ENCODE measurements around the gene TRIL.

Gene TRIL

DNA sequence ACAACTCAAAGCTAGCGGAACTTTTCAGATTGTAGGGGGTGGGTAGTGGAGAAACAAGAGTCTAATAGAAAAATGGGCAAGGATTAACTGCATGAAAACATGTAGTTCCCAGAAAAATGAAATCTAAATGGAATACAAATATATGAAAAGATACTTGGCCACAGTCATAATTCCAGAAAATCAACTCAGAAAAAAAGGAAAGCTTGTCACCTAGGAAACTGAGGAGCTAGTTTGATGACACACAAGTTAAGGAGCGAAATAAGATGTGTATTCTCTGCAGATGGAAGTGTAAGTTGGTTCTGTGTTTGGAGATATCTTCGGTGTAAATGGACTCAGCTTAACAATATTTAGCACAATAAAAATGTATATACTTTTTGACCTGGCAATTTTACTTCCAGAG lies 52.7 kb downstream of the TRIL start:
- no peak overlapping the region for H3K27ac ChIP-seq
- CTCF ChIA-PET = interaction anchor here (0.6 to 1.3 kb wide), 2 partner anchors 17 to 1473 kb away, joined by 4 to 5 read pairs; no protein-coding TSS in a partner anchor
- POLR2A ChIA-PET (ENCODE audit: low non-redundant PET) = no interaction called here

DNA sequence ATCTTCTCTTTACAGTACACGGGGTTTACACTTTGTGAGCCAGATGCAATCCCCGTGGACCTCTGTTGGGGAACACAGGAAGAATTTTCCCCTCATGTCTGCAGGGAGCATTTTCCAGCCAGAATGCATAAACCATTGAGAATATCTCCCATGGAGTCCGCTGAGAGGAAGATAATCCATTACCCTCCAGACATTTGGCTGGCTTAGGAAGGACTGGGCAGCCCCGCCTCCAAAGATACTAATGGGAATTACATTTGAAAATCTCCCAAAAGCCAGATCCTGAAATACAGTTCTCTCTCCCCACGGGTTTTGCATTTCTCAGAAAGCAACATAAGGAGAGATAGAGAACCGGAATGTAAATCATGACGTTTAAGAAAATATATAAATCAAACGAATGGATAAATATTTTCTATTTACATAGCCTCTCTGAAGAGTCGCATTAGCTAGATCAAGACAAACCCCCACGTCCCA lies 53.5 kb downstream of the TRIL start:
- ChIA-PET POLR2A (ENCODE audit: low non-redundant PET) (no interaction called here), CTCF (interaction anchor here (0.6 to 1.3 kb wide), 2 partner anchors 18 to 1472 kb away, joined by 4 to 5 read pairs; no protein-coding TSS in a partner anchor)
- TF ChIP-seq, protein P1, sequence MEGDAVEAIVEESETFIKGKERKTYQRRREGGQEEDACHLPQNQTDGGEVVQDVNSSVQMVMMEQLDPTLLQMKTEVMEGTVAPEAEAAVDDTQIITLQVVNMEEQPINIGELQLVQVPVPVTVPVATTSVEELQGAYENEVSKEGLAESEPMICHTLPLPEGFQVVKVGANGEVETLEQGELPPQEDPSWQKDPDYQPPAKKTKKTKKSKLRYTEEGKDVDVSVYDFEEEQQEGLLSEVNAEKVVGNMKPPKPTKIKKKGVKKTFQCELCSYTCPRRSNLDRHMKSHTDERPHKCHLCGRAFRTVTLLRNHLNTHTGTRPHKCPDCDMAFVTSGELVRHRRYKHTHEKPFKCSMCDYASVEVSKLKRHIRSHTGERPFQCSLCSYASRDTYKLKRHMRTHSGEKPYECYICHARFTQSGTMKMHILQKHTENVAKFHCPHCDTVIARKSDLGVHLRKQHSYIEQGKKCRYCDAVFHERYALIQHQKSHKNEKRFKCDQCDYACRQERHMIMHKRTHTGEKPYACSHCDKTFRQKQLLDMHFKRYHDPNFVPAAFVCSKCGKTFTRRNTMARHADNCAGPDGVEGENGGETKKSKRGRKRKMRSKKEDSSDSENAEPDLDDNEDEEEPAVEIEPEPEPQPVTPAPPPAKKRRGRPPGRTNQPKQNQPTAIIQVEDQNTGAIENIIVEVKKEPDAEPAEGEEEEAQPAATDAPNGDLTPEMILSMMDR (conservative IDR thresholded peaks at IDR 0.05; ENCODE audit: low read depth) = no peak
- DNase-seq (ENCODE audit: low spot score) = no peak
- H3K27ac ChIP-seq = no peak overlapping the region

More for the DNA sequence above, 52.7 kb downstream of the TRIL start:
- TF ChIP-seq, protein P1 (conservative IDR thresholded peaks at IDR 0.05; ENCODE audit: low read depth) = no peak
- DNase-seq (ENCODE audit: low spot score) = no peak

DNA sequence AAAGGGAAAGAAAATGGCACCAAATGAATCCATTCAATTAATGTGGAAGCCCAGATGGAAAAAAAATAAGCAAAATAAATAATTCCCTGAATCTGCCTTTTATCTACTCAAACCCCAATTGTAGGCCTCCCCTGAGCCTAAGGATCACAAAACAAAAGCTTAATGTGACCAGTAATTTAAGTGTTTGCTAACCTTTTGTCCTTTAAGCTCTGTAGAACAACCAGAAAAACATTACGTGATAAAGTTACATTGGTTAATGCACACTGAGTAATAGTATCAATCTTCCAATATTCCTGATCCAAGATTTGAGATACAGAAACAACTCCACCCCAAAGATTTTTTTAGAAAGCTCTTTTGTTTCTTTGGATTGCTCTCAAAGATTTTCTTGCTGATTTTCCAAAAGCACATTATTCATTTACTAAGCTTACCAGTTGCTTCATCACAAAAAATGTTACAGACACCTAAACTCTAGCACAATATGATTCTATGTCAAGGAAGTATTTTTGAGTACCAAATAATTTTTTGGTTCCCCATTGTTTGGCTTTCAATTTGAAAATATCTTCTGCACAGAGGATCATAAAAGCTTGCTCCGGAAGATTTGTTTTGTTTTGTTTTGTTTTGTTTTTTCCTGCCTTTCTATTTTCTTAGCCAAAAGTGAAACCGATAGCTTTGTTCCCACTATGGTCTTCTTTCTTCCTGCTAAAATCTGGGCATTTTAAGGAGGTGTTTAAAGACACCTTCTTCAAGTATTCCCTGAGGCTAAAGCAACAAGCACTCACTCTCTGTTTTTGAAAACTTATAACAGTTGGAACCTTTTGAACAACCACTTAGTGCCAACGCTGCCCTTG lies 54.2 kb downstream of the TRIL start:
- TF ChIP-seq, protein P1 (conservative IDR thresholded peaks at IDR 0.05; ENCODE audit: low read depth) = no peak
- DNase-seq (ENCODE audit: low spot score) = no peak
- no peak overlapping the region for H3K27ac ChIP-seq
- CTCF ChIA-PET = no interaction called here
- POLR2A ChIA-PET (ENCODE audit: low non-redundant PET) = no interaction called here

Data from RWPE1 (cell line).